T47D (cell line): ENCODE measurements around the gene ITGB6.
"Not testable (repeated sequence)": the region's sequence is repeated elsewhere in the genome, so short reads cannot be mapped to it uniquely, and the experiment has no call there.

Source experiments
- DNase-seq, 2 experiments: peaks; one replicate each; pipeline versions ENCODE4 v3.0.0 to v3.0.0-alpha.2; 2011 to 2012; ENCODE audit warnings: low read depth in 1 of 2, low spot score in 1 of 2
- JUND ChIP-seq: IDR thresholded peaks from 2 replicates; pipeline ENCODE4 v1.6.1; 2012; ENCODE audit warnings: low read depth
- in situ Hi-C: cut with HindIII; loops from 2 replicates; pipeline ENCODE4 v1.10.0; 2016; ENCODE audit warnings: low sequenced_read_pairs, low pct_unique_long_range_greater_than_20kb

The ITGB6 gene

GRCh38 chr2:160141419-160141818, 58.7 kb downstream of the ITGB6 start:
- TF ChIP-seq JUND, result no peak
- DNase-seq, result no peak

GRCh38 chr2:160140471-160140870, 59.6 kb downstream of the ITGB6 start:
- no peak for DNase-seq
- in situ Hi-C loops, result no loop called here
- TF ChIP-seq JUND, result no peak

More at GRCh38 chr2:160141419-160141818, 58.7 kb downstream of the ITGB6 start:
- in situ Hi-C loops, result no loop called here

GRCh38 chr2:160139991-160140390, 60.1 kb downstream of the ITGB6 start:
- DNase-seq, result no peak
- TF ChIP-seq JUND, result no peak
- in situ Hi-C loops, result no loop called here

- in situ Hi-C loops, result no loop called here
- TF ChIP-seq JUND, result no peak
- DNase-seq, result no peak
Observed at GRCh38 chr2:160139350-160139749, 60.7 kb downstream of the ITGB6 start.

- in situ Hi-C loops, result no loop called here
- no peak for TF ChIP-seq JUND
Observed at GRCh38 chr2:160138406-160138805, 61.7 kb downstream of the ITGB6 start.

GRCh38 chr2:160137464-160137863, 62.6 kb downstream of the ITGB6 start:
- TF ChIP-seq JUND, result no peak
- in situ Hi-C loops, result no loop called here

More at GRCh38 chr2:160138406-160138805, 61.7 kb downstream of the ITGB6 start:
- no peak for DNase-seq

GRCh38 chr2:160132761-160133160, 67.3 kb downstream of the ITGB6 start:
- in situ Hi-C loops, result no loop called here
- DNase-seq, result no peak
- TF ChIP-seq JUND, result no peak

More at GRCh38 chr2:160137464-160137863, 62.6 kb downstream of the ITGB6 start:
- DNase-seq, result no peak

GRCh38 chr2:160126756-160127155, 73.3 kb downstream of the ITGB6 start:
- in situ Hi-C loops, result no loop called here
- no peak for TF ChIP-seq JUND
- DNase-seq, result no peak

- no peak for TF ChIP-seq JUND
- DNase-seq, result no peak
- in situ Hi-C loops, result no loop called here
Observed at GRCh38 chr2:160126315-160126714, 73.8 kb downstream of the ITGB6 start.

GRCh38 chr2:160125828-160126227, 74.2 kb downstream of the ITGB6 start:
- TF ChIP-seq JUND, result no peak
- no peak for DNase-seq
- in situ Hi-C loops, result no loop called here

GRCh38 chr2:160125366-160125765, 74.7 kb downstream of the ITGB6 start:
- no peak for TF ChIP-seq JUND
- DNase-seq, result no peak
- in situ Hi-C loops, result no loop called here

- in situ Hi-C loops, result no loop called here
- TF ChIP-seq JUND, result no peak
- no peak for DNase-seq
Observed at GRCh38 chr2:160124571-160124970, 75.5 kb downstream of the ITGB6 start.

GRCh38 chr2:160114721-160115120, 85.4 kb downstream of the ITGB6 start:
- DNase-seq, in situ Hi-C loops: not testable (repeated sequence)

- in situ Hi-C loops, result no loop called here
- TF ChIP-seq JUND, result no peak
- no peak for DNase-seq
Observed at GRCh38 chr2:160114020-160114419, 86.1 kb downstream of the ITGB6 start.
